ENCODE data around the gene NDUFA8. TPM values are rescaled to one million over a fixed set of nuclear protein-coding genes. Genes with fewer than 3 reads are reported as not detected.

NDUFA8 gene
- total and polyA plus RNA-seq, 9 of the 15 experiments (the other 6 are each of a cell fraction or from before 2014, with no cell fraction given) = 105 to 212 (median 133) TPM

DNA sequence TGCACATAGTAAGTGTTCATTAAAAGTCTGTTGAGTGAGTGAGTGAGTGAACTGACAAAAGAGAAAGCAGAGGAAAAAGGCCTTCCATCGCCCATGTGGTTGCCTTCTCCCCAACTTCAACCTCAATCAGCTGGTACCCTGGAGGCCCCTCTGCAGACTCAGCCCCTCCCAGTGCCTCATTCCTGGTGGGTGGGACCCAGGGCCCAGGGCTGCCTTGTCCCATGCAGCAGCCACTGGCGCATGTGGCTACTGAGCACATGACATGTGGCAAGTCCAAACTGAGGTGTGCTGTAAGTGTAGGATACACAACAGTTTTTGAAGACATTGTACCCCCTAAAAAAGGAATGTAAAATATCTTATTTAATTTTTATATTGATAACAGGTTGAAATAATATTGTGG lies 29.6 kb downstream of the NDUFA8 start (continued):
- TF ChIP-seq, protein P1, sequence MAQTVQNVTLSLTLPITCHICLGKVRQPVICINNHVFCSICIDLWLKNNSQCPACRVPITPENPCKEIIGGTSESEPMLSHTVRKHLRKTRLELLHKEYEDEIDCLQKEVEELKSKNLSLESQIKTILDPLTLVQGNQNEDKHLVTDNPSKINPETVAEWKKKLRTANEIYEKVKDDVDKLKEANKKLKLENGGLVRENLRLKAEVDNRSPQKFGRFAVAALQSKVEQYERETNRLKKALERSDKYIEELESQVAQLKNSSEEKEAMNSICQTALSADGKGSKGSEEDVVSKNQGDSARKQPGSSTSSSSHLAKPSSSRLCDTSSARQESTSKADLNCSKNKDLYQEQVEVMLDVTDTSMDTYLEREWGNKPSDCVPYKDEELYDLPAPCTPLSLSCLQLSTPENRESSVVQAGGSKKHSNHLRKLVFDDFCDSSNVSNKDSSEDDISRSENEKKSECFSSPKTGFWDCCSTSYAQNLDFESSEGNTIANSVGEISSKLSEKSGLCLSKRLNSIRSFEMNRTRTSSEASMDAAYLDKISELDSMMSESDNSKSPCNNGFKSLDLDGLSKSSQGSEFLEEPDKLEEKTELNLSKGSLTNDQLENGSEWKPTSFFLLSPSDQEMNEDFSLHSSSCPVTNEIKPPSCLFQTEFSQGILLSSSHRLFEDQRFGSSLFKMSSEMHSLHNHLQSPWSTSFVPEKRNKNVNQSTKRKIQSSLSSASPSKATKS (CRISPR knock-in tag; IDR thresholded peaks at IDR 0.05) = no peak
- TF ChIP-seq POLR2H (tag; IDR thresholded peaks at IDR 0.05; ENCODE audit: low read depth) = no peak

DNA sequence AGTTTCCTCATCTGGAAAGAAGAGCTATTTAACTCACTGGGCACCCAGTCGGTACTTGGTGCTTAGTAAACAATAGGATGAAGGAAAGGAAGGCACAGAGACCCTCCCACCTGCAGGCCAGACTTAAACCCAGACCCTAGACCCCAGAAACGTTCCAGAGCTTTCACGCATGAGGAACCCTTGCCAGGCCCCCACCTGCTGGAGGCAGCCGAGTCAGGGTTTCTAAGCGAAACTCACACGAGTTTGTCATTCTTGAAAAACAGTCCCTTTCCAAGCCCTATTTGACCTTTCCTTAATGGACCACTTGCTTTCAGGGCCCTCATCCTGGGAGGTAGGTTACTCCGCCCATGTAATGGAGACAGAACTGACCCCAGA lies 30.6 kb downstream of the NDUFA8 start:
- no peak overlapping the region for H2AFZ ChIP-seq (ENCODE audit: low read depth, low read length)
- 15% methylated on average over 6 of the region's 7 CpGs for WGBS (ENCODE audit: insufficient coverage, low coverage, missing lambda C conversion rate)
- TF ChIP-seq NBN (IDR thresholded peaks at IDR 0.05; ENCODE audit: low read depth) (no peak), LEF1 (IDR thresholded peaks at IDR 0.05) (no peak), HDAC3 (IDR thresholded peaks at IDR 0.05; ENCODE audit: borderline replicate concordance, partially characterized antibody) (no peak), POLR2AphosphoS2 (IDR thresholded peaks at IDR 0.05; ENCODE audit: low read length) (no peak), MEIS2 (IDR thresholded peaks at IDR 0.05; ENCODE audit: partially characterized antibody) (no peak), ZNF311 (CRISPR knock-in tag; IDR thresholded peaks at IDR 0.05) (no peak), ARHGAP35 (IDR thresholded peaks at IDR 0.05; ENCODE audit: partially characterized antibody) (no peak)
- TF ChIP-seq, protein P2, sequence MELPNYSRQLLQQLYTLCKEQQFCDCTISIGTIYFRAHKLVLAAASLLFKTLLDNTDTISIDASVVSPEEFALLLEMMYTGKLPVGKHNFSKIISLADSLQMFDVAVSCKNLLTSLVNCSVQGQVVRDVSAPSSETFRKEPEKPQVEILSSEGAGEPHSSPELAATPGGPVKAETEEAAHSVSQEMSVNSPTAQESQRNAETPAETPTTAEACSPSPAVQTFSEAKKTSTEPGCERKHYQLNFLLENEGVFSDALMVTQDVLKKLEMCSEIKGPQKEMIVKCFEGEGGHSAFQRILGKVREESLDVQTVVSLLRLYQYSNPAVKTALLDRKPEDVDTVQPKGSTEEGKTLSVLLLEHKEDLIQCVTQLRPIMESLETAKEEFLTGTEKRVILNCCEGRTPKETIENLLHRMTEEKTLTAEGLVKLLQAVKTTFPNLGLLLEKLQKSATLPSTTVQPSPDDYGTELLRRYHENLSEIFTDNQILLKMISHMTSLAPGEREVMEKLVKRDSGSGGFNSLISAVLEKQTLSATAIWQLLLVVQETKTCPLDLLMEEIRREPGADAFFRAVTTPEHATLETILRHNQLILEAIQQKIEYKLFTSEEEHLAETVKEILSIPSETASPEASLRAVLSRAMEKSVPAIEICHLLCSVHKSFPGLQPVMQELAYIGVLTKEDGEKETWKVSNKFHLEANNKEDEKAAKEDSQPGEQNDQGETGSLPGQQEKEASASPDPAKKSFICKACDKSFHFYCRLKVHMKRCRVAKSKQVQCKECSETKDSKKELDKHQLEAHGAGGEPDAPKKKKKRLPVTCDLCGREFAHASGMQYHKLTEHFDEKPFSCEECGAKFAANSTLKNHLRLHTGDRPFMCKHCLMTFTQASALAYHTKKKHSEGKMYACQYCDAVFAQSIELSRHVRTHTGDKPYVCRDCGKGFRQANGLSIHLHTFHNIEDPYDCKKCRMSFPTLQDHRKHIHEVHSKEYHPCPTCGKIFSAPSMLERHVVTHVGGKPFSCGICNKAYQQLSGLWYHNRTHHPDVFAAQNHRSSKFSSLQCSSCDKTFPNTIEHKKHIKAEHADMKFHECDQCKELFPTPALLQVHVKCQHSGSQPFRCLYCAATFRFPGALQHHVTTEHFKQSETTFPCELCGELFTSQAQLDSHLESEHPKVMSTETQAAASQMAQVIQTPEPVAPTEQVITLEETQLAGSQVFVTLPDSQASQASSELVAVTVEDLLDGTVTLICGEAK (IDR thresholded peaks at IDR 0.05) = no peak
- TF ChIP-seq, protein P2 (CRISPR knock-in tag; IDR thresholded peaks at IDR 0.05) = no peak
- no peaks in the 10 kb centered on the region for H3K36me3 ChIP-seq (ENCODE audit: control insufficient read depth, insufficient read depth, low read length)
- peaks cover 18% of the 10 kb centered on the region; the same call in 1 of the 2 replicates for H4K20me1 ChIP-seq (replicated peaks; ENCODE audit: control insufficient read depth, insufficient read depth, low read length)
- no peak for FAIRE-seq
- POLR2A ChIA-PET = interaction anchor here (0.7 to 1.6 kb wide), 2 partner anchors 216 to 758 kb away, joined by 3 read pairs; no protein-coding TSS in a partner anchor
- H3K4me2 ChIP-seq (ENCODE audit: insufficient read depth, low read length) = no peak overlapping the region
- no peak overlapping the region for H3K9ac ChIP-seq (ENCODE audit: insufficient read depth in 1 of 2, low read depth in 2 of 2, low read length in 2 of 2)
- peaks cover 0 to 36% of the 10 kb centered on the region in 2 experiments; a peak in 3 of 5 replicates for H3K4me1 ChIP-seq (replicated peaks in 1 of 2; ENCODE audit: control insufficient read depth in 2 of 2, insufficient read depth in 2 of 2, low read length in 2 of 2)
- H3K27me3 ChIP-seq (ENCODE audit: control insufficient read depth in 2 of 2, insufficient read depth in 2 of 2, low read length in 2 of 2) = peaks cover 0 to 35% of the 10 kb centered on the region in 2 experiments; a peak in 4 of 5 replicates
- H3K9me1 ChIP-seq (ENCODE audit: control insufficient read depth, insufficient read depth, low read length) = no peaks in the 10 kb centered on the region
- H3K9me3 ChIP-seq (replicated peaks; ENCODE audit: control insufficient read depth, insufficient read depth, low read depth, low read length) = no peaks in the 10 kb centered on the region
- CTCF ChIA-PET (ENCODE audit: low intra/inter-chr PET ratio) = interaction anchor here (0.7 kb wide), 1 partner anchor 222 kb away, joined by 3 read pairs; no protein-coding TSS in a partner anchor
- ATAC-seq = no peak
- no peak overlapping the region for H3K4me3 ChIP-seq
- no peak for DNase-seq (ENCODE audit: extremely low read depth in 1 of 4, low spot score in 3 of 4)
- no peaks in the 10 kb centered on the region for H3K79me2 ChIP-seq (ENCODE audit: control insufficient read depth, insufficient read depth, low read length)
- no peak overlapping the region for H3K27ac ChIP-seq (ENCODE audit: extremely low read depth, low read depth, low read length)
- in situ Hi-C loops (cut with MboI) = loop anchor here (10.0 kb wide), 1 partner anchor 686 kb away; no protein-coding TSS in a partner anchor
- BruUV-seq (replicated peaks) = no TSS peak
- intact Hi-C loops (cut with micrococcal nuclease) = no loop called here

All from K562 (cell line).